ENCODE measurements around the gene RANBP3L.

- no peak for TF ChIP-seq POLR2A (IDR thresholded peaks at IDR 0.05; ENCODE audit: low read depth, low read length)
- no peak for TF ChIP-seq POLR2AphosphoS5 (IDR thresholded peaks at IDR 0.05; ENCODE audit: low read depth, low read length)
These were observed 99.2 kb downstream of the RANBP3L start for GRCh38 chr5:36202521-36202961.

Data from GM12891 (cell line).